Body of pancreas (tissue), 4 donors: Measurements from ENCODE around the gene NLGN1.

ENCODE experiments used
- POLR2A ChIP-seq, 3 donors: fragments of 450-650 bp; IDR thresholded peaks; one replicate each; pipeline ENCODE4 v1.6.1; 2016; ENCODE audit warnings: antibody characterized with exemption in 3 of 3, mild to moderate bottlenecking in 2 of 3
- TF ChIP-seq, protein P1 (sequence below), 7 experiments: fragments of 450-650 bp in 4 of 7; fragments of 200-600 bp in 3 of 7; sonication (generic) in 3 of 7; IDR thresholded peaks; one replicate each; pipeline ENCODE4 v1.5.1; 2016 to 2019; ENCODE audit warnings: antibody characterized with exemption in 7 of 7

DNA sequence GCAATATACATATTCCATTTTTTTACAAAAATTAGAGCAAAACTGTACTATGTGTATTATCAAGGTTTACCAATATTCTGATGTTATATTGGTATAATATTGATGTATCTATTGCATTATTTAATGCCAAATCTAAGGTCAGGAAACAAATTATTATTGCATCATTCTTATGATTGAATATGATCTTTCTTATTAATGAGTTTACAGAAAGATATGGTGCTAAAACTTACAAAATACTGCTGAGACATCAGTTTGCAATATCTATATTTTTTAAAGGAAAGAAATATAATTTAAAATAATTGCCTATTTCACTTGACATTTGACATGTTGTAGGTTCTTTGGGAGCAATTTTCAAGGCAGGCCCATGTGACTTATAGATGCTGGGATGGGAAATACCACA is 357.6 kb downstream of the NLGN1 start:
- TF ChIP-seq, protein P1, sequence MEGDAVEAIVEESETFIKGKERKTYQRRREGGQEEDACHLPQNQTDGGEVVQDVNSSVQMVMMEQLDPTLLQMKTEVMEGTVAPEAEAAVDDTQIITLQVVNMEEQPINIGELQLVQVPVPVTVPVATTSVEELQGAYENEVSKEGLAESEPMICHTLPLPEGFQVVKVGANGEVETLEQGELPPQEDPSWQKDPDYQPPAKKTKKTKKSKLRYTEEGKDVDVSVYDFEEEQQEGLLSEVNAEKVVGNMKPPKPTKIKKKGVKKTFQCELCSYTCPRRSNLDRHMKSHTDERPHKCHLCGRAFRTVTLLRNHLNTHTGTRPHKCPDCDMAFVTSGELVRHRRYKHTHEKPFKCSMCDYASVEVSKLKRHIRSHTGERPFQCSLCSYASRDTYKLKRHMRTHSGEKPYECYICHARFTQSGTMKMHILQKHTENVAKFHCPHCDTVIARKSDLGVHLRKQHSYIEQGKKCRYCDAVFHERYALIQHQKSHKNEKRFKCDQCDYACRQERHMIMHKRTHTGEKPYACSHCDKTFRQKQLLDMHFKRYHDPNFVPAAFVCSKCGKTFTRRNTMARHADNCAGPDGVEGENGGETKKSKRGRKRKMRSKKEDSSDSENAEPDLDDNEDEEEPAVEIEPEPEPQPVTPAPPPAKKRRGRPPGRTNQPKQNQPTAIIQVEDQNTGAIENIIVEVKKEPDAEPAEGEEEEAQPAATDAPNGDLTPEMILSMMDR (IDR thresholded peaks at IDR 0.05): no peak
- no peak for TF ChIP-seq POLR2A (IDR thresholded peaks at IDR 0.05)
